ENCODE results near the gene OR13C5. TPM values are rescaled to one million over a fixed set of nuclear protein-coding genes. Genes with fewer than 3 reads are reported as not detected.
A peak's percentile ranks its signal among the peaks of the same experiment; 100 is the strongest.

The OR13C5 gene
- total RNA-seq, 3 donors from 2014 or later, result not detected

DNA sequence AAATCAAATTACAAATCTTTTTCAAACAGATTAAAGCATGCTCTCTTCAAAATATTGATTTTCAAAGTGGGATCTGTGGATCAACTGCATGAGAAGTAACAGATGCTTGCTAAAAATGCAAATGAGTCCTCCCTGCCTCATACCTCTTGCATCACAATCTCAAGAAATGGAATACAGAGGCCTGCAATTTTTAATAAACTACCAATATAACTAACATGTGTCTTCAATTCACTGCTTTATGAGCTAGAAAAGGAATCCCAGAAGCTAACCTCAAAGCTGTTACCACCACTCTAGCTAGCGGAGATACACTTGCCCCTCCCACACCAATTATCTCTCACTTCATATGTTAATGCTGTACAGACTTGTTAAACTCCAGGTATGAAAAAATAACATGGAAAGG lies 9.6 kb downstream of the OR13C5 start:
- no peaks in the 10 kb centered on the region for H3K4me1 ChIP-seq
- H3K4me3 ChIP-seq, result no peak overlapping the region
- DNase-seq (ENCODE audit: low spot score in 2 of 2), result no peak
- intact Hi-C loops (cut with DNase I; ENCODE audit: low total_unique reads), result no loop called here
- H3K27me3 ChIP-seq, result no peaks in the 10 kb centered on the region
- TF ChIP-seq POLR2A (IDR thresholded peaks at IDR 0.05) (no peak), POLR2AphosphoS5 (IDR thresholded peaks at IDR 0.05) (no peak)
- TF ChIP-seq, protein P1, sequence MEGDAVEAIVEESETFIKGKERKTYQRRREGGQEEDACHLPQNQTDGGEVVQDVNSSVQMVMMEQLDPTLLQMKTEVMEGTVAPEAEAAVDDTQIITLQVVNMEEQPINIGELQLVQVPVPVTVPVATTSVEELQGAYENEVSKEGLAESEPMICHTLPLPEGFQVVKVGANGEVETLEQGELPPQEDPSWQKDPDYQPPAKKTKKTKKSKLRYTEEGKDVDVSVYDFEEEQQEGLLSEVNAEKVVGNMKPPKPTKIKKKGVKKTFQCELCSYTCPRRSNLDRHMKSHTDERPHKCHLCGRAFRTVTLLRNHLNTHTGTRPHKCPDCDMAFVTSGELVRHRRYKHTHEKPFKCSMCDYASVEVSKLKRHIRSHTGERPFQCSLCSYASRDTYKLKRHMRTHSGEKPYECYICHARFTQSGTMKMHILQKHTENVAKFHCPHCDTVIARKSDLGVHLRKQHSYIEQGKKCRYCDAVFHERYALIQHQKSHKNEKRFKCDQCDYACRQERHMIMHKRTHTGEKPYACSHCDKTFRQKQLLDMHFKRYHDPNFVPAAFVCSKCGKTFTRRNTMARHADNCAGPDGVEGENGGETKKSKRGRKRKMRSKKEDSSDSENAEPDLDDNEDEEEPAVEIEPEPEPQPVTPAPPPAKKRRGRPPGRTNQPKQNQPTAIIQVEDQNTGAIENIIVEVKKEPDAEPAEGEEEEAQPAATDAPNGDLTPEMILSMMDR (IDR thresholded peaks at IDR 0.05), result no peak
- peaks cover 0 to 13% of the 10 kb centered on the region in 2 donors for H3K9me3 ChIP-seq
- H3K27ac ChIP-seq, result no peak overlapping the region
- no peaks in the 10 kb centered on the region for H3K36me3 ChIP-seq

DNA sequence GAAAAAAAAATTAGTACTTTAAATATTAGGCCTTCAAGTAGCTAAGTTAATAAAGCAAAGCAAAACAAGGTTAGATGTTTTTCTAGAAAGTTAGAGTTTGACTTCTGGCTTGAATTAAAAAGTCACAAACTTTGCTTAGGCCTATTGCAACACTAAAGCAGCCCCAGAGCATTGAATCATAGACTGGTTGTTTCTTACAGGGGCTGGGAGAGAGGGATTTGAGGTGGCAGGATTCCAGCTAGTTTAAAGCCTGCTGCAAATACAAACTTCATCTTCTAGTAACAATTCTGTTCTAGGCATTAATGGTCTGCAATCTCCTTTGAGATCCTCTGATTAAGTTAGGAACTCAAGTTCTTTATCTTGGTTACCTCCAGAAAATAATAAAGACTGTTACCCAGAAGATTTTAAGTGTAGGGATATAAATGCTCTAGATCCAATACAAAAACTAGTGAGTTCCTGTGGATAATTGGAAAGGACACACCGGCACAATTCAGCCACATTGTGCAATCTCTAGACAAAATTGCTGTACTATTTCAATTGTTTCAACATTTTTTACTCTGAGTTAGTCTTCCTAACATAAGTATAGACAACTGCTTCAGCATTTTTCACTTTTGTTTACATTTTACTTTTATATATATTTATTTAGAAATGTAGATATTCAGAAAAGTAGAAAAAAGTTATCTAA lies 12.6 kb downstream of the OR13C5 start:
- intact Hi-C loops (cut with DNase I; ENCODE audit: low total_unique reads), result no loop called here
- H3K4me3 ChIP-seq, result no peak overlapping the region

DNA sequence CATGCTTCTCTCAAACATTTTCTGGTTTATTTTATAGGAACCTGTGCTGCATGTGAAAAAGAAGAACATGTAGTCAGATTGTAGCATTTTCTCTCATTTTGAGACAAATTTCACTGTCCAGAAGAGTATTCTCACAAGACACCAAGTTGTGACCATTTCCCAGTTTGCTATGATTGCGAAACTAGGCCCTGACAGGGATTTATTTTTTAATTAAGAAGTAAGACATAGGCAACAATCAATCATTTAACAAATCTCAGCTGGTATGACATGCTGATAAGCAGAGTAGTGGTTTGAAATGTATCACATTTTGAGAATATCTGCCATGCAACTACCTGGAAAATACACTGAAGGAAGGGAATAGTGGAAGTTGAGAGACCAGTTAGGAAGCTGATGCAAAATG lies 18.7 kb downstream of the OR13C5 start:
- Histone ChIP-seq H3K4me1 (no peaks in the 10 kb centered on the region), H3K36me3 (no peaks in the 10 kb centered on the region), H3K27ac (no peak overlapping the region), H3K9me3 (no peaks in the 10 kb centered on the region), H3K27me3 (no peaks in the 10 kb centered on the region), H3K4me3 (no peak overlapping the region)
- TF ChIP-seq POLR2A (IDR thresholded peaks at IDR 0.05) (no peak), POLR2AphosphoS5 (IDR thresholded peaks at IDR 0.05) (no peak)
- TF ChIP-seq, protein P1 (IDR thresholded peaks at IDR 0.05), result no peak
- no peak for DNase-seq (ENCODE audit: low spot score in 2 of 2)
- intact Hi-C loops (cut with DNase I; ENCODE audit: low total_unique reads), result no loop called here

More for the DNA sequence above, 12.6 kb downstream of the OR13C5 start:
- no peak for TF ChIP-seq POLR2A (IDR thresholded peaks at IDR 0.05)
- Histone ChIP-seq H3K9me3 (no peaks in the 10 kb centered on the region), H3K27me3 (no peaks in the 10 kb centered on the region), H3K4me1 (no peaks in the 10 kb centered on the region), H3K36me3 (no peaks in the 10 kb centered on the region), H3K27ac (peak overlapping the region in 1 of 2 donors; percentile 43)
- no peak for DNase-seq (ENCODE audit: low spot score in 2 of 2)

DNA sequence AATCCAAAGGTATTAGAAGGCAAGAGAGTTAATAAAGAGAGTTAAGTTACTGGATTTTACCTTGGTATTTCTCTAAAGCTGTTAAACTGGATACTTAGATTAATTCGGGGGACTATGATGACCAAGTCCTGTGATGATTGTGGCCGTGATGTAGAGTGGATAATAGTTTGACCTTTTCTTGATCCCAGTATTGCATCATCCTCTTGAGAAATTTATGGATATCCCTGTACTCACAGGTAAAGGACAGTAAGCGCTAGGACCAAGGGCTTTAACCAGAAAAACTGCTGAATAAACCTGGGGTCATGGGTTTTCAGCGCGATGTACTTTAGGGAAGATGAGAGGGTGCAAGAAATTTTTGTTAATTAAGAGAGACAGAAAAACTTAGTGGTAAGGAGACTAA lies 21.9 kb downstream of the OR13C5 start:
- no peak for TF ChIP-seq POLR2A (IDR thresholded peaks at IDR 0.05)
- TF ChIP-seq, protein P1 (IDR thresholded peaks at IDR 0.05), result no peak
- TF ChIP-seq POLR2AphosphoS5 (IDR thresholded peaks at IDR 0.05), result no peak
- Histone ChIP-seq H3K9me3 (peaks cover 0 to 15% of the 10 kb centered on the region in 2 donors), H3K27me3 (no peaks in the 10 kb centered on the region), H3K27ac (no peak overlapping the region), H3K36me3 (no peaks in the 10 kb centered on the region), H3K4me3 (no peak overlapping the region), H3K4me1 (no peaks in the 10 kb centered on the region)
- intact Hi-C loops (cut with DNase I; ENCODE audit: low total_unique reads), result no loop called here
- no peak for DNase-seq (ENCODE audit: low spot score in 2 of 2)

DNA sequence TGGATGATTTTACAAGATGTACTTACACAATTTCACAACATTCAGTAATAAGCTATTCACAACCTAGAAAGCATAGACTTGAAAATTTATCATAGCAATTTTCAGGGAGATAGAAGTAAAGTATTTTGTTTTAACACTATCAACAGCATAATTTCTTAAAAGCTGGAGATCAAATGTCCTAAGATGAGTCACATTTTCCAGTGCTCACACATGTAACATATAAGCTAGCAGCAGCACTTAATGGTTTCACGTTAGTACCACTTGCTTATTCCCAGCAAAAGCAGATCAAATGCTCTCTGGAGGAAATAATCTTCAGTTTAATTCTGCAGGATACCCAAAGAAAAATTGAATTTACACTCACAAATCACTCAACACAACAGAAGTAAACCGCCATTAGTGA lies 23.8 kb downstream of the OR13C5 start:
- no peak overlapping the region for H3K4me3 ChIP-seq
- H3K27ac ChIP-seq, result no peak overlapping the region
- no peaks in the 10 kb centered on the region for H3K27me3 ChIP-seq
- no peak for DNase-seq (ENCODE audit: low spot score in 2 of 2)
- H3K9me3 ChIP-seq, result peaks cover 0 to 15% of the 10 kb centered on the region in 2 donors
- no peaks in the 10 kb centered on the region for H3K4me1 ChIP-seq
- H3K36me3 ChIP-seq, result no peaks in the 10 kb centered on the region
- intact Hi-C loops (cut with DNase I; ENCODE audit: low total_unique reads), result no loop called here
- no peak for TF ChIP-seq POLR2AphosphoS5 (IDR thresholded peaks at IDR 0.05)
- TF ChIP-seq, protein P1 (IDR thresholded peaks at IDR 0.05), result no peak
